Testis (tissue), 5 donors: ENCODE measurements around the gene GNA15. TPM values are rescaled to one million over a fixed set of nuclear protein-coding genes. Genes with fewer than 3 reads are reported as not detected.
A peak's percentile ranks its signal among the peaks of the same experiment; 100 is the strongest.
"Not testable (repeated sequence)": the region's sequence is repeated elsewhere in the genome, so short reads cannot be mapped to it uniquely, and the experiment has no call there.

Source experiments
- DNase-seq: peaks from one replicate; pipeline ENCODE4 v3.0.0-alpha.2; 2019
- H3K27ac ChIP-seq, 2 donors: fragments of 200-600 bp; sonication (generic); one replicate each; pipeline ENCODE4 v1.5.1; 2019
- H3K27me3 ChIP-seq: fragments of 200-600 bp; sonication (generic); one replicate; pipeline ENCODE4 v1.5.1; 2019
- H3K36me3 ChIP-seq: fragments of 200-600 bp; sonication (generic); one replicate; pipeline ENCODE4 v1.5.1; 2017; ENCODE audit warnings: low read depth; ENCODE audit errors: missing control alignments
- H3K4me1 ChIP-seq: fragments of 200-600 bp; sonication (generic); one replicate; pipeline ENCODE4 v1.5.1; 2019
- H3K4me3 ChIP-seq, 2 donors: fragments of 200-600 bp; sonication (generic); one replicate each; pipeline ENCODE4 v1.5.1; 2017 to 2019
- H3K9me3 ChIP-seq: fragments of 200-600 bp; sonication (generic); one replicate; pipeline ENCODE4 v1.5.1; 2017
- CTCF ChIP-seq, 3 experiments: fragments of 450-650 bp in 2 of 3; fragments of 200-600 bp in 1 of 3; sonication (generic) in 1 of 3; IDR thresholded peaks; one replicate each; pipeline ENCODE4 v1.5.1; 2016 to 2019; ENCODE audit warnings: antibody characterized with exemption in 3 of 3, mild to moderate bottlenecking in 2 of 3, moderate library complexity in 1 of 3
- POLR2A ChIP-seq: fragments of 450-650 bp; IDR thresholded peaks from one replicate; pipeline ENCODE4 v1.6.1; 2017; ENCODE audit warnings: antibody characterized with exemption, mild to moderate bottlenecking, moderate library complexity
- WGBS, 2 donors: methylation state at CpG; one replicate each; pipeline ENCODE4 v1.1.5; 2018; 5-methylcytosine and 5-hydroxymethylcytosine counted together
- intact Hi-C: fragments of 100-400 bp; cut with DNase I; formaldehyde crosslinking; loops from one replicate; pipeline ENCODE4 v1.15.1; 2023; ENCODE audit warnings: low total_unique reads
- long read RNA-seq, 2 donors: transcript quantifications; one replicate each; lab custom pipeline, GENCODE V29; 2026
- polyA plus RNA-seq: library from polyadenylated mRNA; stranded (reverse); fragments of 350-450 nt; fragmentation: Illumina TruSeq; extraction: RNeasy Lipid Tissue Mini Kit (QIAGEN cat#74804); gene quantifications from one replicate; pipeline ENCODE4 v1.2.3, GENCODE V29; 2014; ENCODE audit warnings: low read depth, low replicate concordance; ENCODE audit not compliant: insufficient read depth
- total RNA-seq, 2 donors: library from RNA; depleted of rRNA; stranded (reverse); fragments of >200 nt; gene quantifications; one replicate each; pipeline ENCODE4 v1.2.3, GENCODE V29; 2016

Gene GNA15
- total RNA-seq (1 to 10 TPM; 2.5 to 3.6 TPM), polyA plus RNA-seq (4.0 TPM)
- long read RNA-seq, donor 1, partial matches to known transcripts = 0 of 1 reads
- long read RNA-seq, donor 1, other reads (novel, unspliced or antisense) = 0 of 1 reads
- long read RNA-seq, donor 2 = 0 reads

GRCh38 chr19:3135961-3136683 is at the start of gene GNA15:
GNA15 (plus strand) TSS chr19:3136033; CDS start chr19:3136451, 418 bp downstream.
- H3K9me3 ChIP-seq = no peaks in the 10 kb centered on the region
- TF ChIP-seq CTCF (IDR thresholded peaks at IDR 0.05) = no peak
- H3K27me3 ChIP-seq = no peaks in the 10 kb centered on the region
- H3K27ac ChIP-seq = peak within 1 kb of the TSS; percentile 25 to 50
- H3K4me1 ChIP-seq = peaks cover 3% of the 10 kb centered on the region
- no peak for DNase-seq
- intact Hi-C loops = no loop called here
- H3K36me3 ChIP-seq = no peaks in the 10 kb centered on the region
- H3K4me3 ChIP-seq = peak within 1 kb of the TSS in 1 of 2 donors; percentile 20
- WGBS, 2 donors = 64 to 84% methylated on average over 11 to 38 of the region's 40 CpGs

GRCh38 chr19:3087769-3088168 is 48.1 kb upstream of the GNA15 start:
- H3K9me3 ChIP-seq = no peaks in the 10 kb centered on the region
- H3K27me3 ChIP-seq = no peaks in the 10 kb centered on the region
- TF ChIP-seq CTCF (IDR thresholded peaks at IDR 0.05) = no peak
- no peak for TF ChIP-seq POLR2A
- DNase-seq = no peak
- intact Hi-C loops = no loop called here
- H3K4me1 ChIP-seq = no peaks in the 10 kb centered on the region
- WGBS, 2 donors = 87 to 93% methylated on average over 6 to 10 of the region's 10 CpGs
- no peak overlapping the region for H3K4me3 ChIP-seq
- H3K27ac ChIP-seq = no peak overlapping the region
- H3K36me3 ChIP-seq = no peaks in the 10 kb centered on the region

GRCh38 chr19:3089299-3089855 is 46.5 kb upstream of the GNA15 start:
- H3K27ac ChIP-seq, intact Hi-C loops, H3K4me3 ChIP-seq, H3K36me3 ChIP-seq, H3K4me1 ChIP-seq, DNase-seq, H3K27me3 ChIP-seq, H3K9me3 ChIP-seq: not testable (repeated sequence)
- WGBS, 2 donors = 76 to 85% methylated on average over 7 of the region's 7 CpGs

GRCh38 chr19:3094601-3095440 is 41.0 kb upstream of the GNA15 start:
- TF ChIP-seq CTCF (IDR thresholded peaks at IDR 0.05) (no peak), POLR2A (no peak)
- intact Hi-C loops = no loop called here
- no peaks in the 10 kb centered on the region for H3K9me3 ChIP-seq
- H3K27ac ChIP-seq = peak overlapping the region; percentile 78 to 88
- H3K4me3 ChIP-seq = peak overlapping the region; percentile 88 to 98
- WGBS, 2 donors = 1 to 9% methylated on average over 3 to 43 of the region's 57 CpGs
- peaks cover 42% of the 10 kb centered on the region for H3K4me1 ChIP-seq
- DNase-seq = no peak
- H3K27me3 ChIP-seq = no peaks in the 10 kb centered on the region
- no peaks in the 10 kb centered on the region for H3K36me3 ChIP-seq
